Fibroblast of villous mesenchyme (primary cell): ENCODE results near the gene KRT73. TPM values are rescaled to one million over a fixed set of nuclear protein-coding genes. Genes with fewer than 3 reads are reported as not detected.
A peak's percentile ranks its signal among the peaks of the same experiment; 100 is the strongest.

Experiments
- DNase-seq: peaks from one replicate; pipeline ENCODE4 v3.0.0-alpha.2; 2010; ENCODE audit warnings: low read depth
- H3K4me3 ChIP-seq: 2 replicates; pipeline ENCODE4 v1.5.1; 2011; ENCODE audit warnings: low read depth, mild to moderate bottlenecking, low read length
- total RNA-seq: library from RNA; depleted of rRNA; stranded (reverse); fragments of >200 nt; gene quantifications from 2 replicates; pipeline ENCODE4 v1.2.3, GENCODE V29; 2012
- TF ChIP-seq, protein P1 (sequence below): IDR thresholded peaks from 2 replicates; pipeline ENCODE4 v1.5.1; 2012; ENCODE audit warnings: low read depth, mild to moderate bottlenecking, low read length; ENCODE audit not compliant: insufficient read depth

The KRT73 gene
- total RNA-seq, 1 donor = not detected

DNA sequence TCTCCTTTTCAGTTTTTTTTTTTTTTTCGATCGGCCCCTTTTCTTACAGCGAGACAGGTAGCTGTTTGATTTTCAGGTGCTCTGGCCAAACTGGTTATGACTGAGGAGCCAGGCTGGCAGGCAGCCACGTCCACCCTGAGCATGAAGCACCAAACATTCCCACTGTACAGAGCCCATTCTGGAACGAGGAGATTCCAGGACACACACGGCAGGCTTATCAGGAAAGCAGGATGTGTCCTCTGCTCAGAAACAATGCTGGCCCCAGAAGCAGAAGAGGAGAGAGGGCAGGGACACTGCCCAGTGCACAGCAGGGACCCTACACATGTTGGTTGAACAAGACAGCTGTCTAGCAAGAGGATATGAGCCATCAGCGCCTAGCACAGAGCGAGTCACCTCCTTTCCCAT lies 37.4 kb upstream of the KRT73 start:
- H3K4me3 ChIP-seq = no peak overlapping the region
- DNase-seq = no peak
- TF ChIP-seq, protein P1, sequence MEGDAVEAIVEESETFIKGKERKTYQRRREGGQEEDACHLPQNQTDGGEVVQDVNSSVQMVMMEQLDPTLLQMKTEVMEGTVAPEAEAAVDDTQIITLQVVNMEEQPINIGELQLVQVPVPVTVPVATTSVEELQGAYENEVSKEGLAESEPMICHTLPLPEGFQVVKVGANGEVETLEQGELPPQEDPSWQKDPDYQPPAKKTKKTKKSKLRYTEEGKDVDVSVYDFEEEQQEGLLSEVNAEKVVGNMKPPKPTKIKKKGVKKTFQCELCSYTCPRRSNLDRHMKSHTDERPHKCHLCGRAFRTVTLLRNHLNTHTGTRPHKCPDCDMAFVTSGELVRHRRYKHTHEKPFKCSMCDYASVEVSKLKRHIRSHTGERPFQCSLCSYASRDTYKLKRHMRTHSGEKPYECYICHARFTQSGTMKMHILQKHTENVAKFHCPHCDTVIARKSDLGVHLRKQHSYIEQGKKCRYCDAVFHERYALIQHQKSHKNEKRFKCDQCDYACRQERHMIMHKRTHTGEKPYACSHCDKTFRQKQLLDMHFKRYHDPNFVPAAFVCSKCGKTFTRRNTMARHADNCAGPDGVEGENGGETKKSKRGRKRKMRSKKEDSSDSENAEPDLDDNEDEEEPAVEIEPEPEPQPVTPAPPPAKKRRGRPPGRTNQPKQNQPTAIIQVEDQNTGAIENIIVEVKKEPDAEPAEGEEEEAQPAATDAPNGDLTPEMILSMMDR = no peak

DNA sequence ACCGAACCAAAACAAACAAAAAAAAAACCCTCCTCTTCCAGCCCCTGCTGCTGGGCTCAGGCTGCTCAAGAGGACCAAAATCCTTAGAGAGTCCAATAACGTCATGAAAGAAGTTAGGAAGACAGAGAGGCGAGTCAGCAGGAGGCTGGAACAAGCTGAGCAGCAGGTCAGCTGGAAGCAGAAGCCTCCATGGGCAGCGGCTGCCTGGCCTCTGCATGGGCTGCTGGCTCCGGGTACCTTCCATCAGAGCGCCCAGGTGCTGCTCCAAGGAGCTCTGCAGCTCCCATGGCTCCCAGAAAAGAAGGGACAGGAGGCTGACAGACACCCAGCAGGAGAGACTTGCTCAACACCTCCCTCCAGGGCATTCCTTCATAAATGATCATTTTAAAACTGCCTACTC lies 36.9 kb upstream of the KRT73 start:
- no peak overlapping the region for H3K4me3 ChIP-seq
- DNase-seq = no peak
- TF ChIP-seq, protein P1 = no peak

DNA sequence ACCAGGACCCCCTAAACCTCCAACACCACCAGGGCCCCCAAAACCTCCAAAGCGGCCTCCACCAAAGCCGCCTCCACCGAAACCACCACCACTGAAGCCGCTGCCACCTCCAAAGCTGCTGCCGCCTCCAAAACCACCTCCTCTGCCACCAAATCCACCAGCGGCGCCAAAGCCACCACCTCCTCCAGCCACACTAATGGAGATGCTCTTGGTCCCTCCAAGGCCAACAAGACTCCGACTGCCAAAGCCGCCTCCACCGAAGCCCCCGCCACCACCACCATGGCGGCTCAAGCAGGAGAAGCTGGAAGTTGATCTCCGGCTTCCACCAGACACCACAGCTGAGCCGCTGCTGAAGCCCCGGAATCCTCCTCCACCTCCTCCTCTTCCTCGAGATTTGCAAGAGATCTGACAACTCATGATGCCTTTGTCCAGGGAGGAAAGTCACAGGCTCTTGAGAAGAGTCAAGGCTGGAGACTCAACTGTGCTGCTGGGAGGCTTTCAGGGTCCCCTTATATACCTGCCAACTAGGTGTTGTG lies 33.4 kb upstream of the KRT73 start, which contains the start of gene KRT2:
KRT2 (minus strand) TSS at position 486 of the 536 bp plus-strand sequence; CDS start at position 417, 69 bp downstream.
- H3K4me3 ChIP-seq = no peak within 1 kb of the TSS
- TF ChIP-seq, protein P1 = no peak
- DNase-seq = no peak

DNA sequence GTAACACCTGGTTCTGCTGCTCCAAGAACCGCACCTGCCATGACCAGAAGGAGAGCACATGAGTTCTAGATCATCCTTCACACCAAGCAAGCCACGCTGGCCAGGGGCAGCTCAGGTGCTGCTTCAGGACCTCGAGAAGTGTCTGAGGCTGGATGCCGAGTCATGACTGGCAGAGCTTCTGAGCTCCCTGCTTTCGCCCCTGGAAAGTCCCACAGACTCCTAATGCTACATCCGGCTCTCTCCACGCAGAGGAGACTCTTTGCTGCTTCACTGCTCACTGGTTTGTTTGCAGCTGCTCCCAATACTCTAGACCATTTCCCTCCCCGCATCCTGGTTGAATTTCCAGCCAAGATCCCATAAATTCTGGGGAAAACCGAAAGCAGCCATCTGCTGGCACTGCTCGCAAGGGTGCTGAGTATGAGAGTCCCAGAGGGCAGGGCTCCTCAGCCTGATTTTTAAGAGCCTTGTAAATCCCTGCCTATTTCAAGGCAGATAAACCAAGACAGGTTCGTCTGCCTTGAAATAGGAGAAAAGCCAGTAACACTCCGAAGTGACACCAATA lies 32.2 kb upstream of the KRT73 start:
- no peak overlapping the region for H3K4me3 ChIP-seq
- peak; percentile 51 for DNase-seq
- TF ChIP-seq, protein P1 = no peak

DNA sequence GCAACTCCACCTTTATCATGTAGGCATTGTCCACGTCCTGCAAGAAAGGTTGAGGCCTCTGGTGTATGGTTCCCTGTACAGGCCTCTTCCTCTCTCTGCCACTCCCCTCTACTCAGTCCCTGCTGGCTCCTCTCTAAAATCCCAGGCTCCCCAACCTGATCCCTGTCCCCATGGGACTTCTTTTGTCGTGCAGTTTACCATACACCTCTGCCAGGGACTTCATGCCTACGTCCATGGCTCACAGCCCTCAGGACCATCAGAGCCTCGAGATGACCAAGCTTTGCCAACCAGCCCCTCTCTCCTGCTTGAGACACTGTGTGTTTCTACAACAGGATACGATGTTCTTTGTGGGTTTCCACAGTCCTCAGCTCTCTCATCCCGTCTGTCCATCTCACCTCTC lies 30.7 kb upstream of the KRT73 start:
- DNase-seq = no peak
- H3K4me3 ChIP-seq = no peak overlapping the region
- TF ChIP-seq, protein P1 = no peak

DNA sequence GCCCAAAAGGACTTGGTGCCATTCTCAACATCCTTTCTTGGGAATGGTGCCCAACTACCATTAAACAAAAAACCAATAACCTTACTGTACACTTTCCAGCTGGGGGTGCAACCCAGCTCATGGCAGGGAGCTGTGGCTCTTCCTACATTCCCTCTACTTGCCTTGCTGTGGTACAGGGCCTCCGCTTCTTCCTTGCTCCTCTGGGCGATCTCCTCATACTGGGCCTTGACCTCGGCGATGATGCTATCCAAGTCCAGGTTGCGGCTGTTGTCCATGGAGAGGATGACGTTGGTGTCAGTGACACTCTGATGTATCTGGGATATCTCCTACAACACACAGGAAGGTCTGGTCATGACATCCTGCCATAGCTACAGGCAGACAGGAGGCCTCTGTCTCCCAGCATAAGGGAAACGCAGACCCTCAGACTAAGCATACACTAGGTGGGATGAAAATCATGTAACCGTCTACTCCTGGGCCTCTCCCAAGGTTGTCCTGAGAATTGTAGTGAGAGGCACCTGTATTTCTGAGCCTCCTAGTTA lies 29.7 kb upstream of the KRT73 start:
- TF ChIP-seq, protein P1 = no peak
- H3K4me3 ChIP-seq = no peak overlapping the region

DNA sequence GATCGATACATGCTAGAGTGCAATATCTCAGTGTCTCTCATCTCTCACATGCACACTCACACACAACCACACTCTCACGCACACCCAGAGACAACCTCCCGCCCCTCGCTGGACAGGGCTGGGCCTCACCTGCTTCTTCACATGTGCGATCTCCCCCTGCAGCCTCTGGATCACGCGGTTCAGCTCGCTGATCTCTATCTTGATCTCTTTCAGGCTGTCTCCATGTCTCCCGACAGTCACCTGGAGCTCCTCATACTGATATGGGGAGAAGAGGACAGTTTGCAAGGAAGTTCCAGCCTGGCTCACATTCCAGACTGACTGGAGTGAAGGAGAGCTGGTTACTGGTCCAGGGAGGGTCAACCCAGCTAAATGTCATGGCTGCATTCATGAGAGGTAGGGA lies 29.2 kb upstream of the KRT73 start:
- H3K4me3 ChIP-seq = no peak overlapping the region
- TF ChIP-seq, protein P1 = no peak
- DNase-seq = no peak

More for the DNA sequence above, 29.7 kb upstream of the KRT73 start:
- DNase-seq = no peak
